Measurements from ENCODE around the gene GPC6. TPM values are rescaled to one million over a fixed set of nuclear protein-coding genes. Genes with fewer than 3 reads are reported as not detected.
A peak's percentile ranks its signal among the peaks of the same experiment; 100 is the strongest.

The GPC6 gene
- polyA plus RNA-seq, 1 of the 3 experiments (the other 2 are of a cell fraction), result 6.7 TPM

GRCh38 chr13:94232956-94233355 is 1006.3 kb downstream of the GPC6 start:
- ChIA-PET POLR2A (no interaction called here), CTCF (no interaction called here)
- no peak for DNase-seq
- Histone ChIP-seq H3K27ac (ENCODE audit: low read depth in 2 of 2, low read length in 1 of 2) (peak overlapping the region in 1 of 2 experiments; percentile 84; a peak in 2 of 4 replicates), H3K9me3 (no peaks in the 10 kb centered on the region), H3K4me2 (peak overlapping the region; percentile 18; the same call in 1 of the 2 replicates), H3K36me3 (replicated peaks in 1 of 2; ENCODE audit: control insufficient read depth in 1 of 2, insufficient read depth in 2 of 2, low read length in 1 of 2) (no peaks in the 10 kb centered on the region), H4K20me1 (ENCODE audit: insufficient read depth) (no peaks in the 10 kb centered on the region), H3K4me3 (ENCODE audit: low read depth in 2 of 2, low read length in 1 of 2) (no peak overlapping the region), H3K9me2 (no peaks in the 10 kb centered on the region), H3K27me3 (ENCODE audit: insufficient read depth) (no peaks in the 10 kb centered on the region), H3F3A (replicated peaks; ENCODE audit: insufficient read depth) (peaks cover 3% of the 10 kb centered on the region), H2AFZ (ENCODE audit: low read depth) (peak overlapping the region; percentile 70), H3K79me2 (ENCODE audit: insufficient read depth) (no peaks in the 10 kb centered on the region), H3K9ac (no peak overlapping the region; the same call in 1 of the 2 replicates), H3K4me1 (ENCODE audit: control insufficient read depth in 1 of 2, insufficient read depth in 2 of 2, low read depth in 1 of 2, low read length in 1 of 2) (peaks cover 0 to 15% of the 10 kb centered on the region in 2 experiments; a peak in 2 of 4 replicates)
- WGBS (ENCODE audit: low lambda C conversion rate), result 96% methylated on average over 2 of the region's 2 CpGs
- no peak for TF ChIP-seq SMC3 (IDR thresholded peaks at IDR 0.05; ENCODE audit: low read depth, low read length)
- no peak for TF ChIP-seq TAF1 (IDR thresholded peaks at IDR 0.05; ENCODE audit: borderline replicate concordance, low read depth, low read length)
- no peak for TF ChIP-seq RAD21 (IDR thresholded peaks at IDR 0.05; ENCODE audit: low read length)
- TF ChIP-seq MAX (IDR thresholded peaks at IDR 0.05; ENCODE audit: low read depth), result no peak
- no peak for TF ChIP-seq FOXM1 (IDR thresholded peaks at IDR 0.05; ENCODE audit: low read depth)
- TF ChIP-seq, protein P1, sequence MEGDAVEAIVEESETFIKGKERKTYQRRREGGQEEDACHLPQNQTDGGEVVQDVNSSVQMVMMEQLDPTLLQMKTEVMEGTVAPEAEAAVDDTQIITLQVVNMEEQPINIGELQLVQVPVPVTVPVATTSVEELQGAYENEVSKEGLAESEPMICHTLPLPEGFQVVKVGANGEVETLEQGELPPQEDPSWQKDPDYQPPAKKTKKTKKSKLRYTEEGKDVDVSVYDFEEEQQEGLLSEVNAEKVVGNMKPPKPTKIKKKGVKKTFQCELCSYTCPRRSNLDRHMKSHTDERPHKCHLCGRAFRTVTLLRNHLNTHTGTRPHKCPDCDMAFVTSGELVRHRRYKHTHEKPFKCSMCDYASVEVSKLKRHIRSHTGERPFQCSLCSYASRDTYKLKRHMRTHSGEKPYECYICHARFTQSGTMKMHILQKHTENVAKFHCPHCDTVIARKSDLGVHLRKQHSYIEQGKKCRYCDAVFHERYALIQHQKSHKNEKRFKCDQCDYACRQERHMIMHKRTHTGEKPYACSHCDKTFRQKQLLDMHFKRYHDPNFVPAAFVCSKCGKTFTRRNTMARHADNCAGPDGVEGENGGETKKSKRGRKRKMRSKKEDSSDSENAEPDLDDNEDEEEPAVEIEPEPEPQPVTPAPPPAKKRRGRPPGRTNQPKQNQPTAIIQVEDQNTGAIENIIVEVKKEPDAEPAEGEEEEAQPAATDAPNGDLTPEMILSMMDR (IDR thresholded peaks at IDR 0.05), result no peak
- TF ChIP-seq ELF1 (IDR thresholded peaks at IDR 0.05), result no peak
- no peak for TF ChIP-seq FOSL2 (IDR thresholded peaks at IDR 0.05; ENCODE audit: borderline replicate concordance, low read depth)
- no peak for TF ChIP-seq JUND (IDR thresholded peaks at IDR 0.05)
- no peak for TF ChIP-seq EZH2phosphoT487 (IDR thresholded peaks at IDR 0.05; ENCODE audit: borderline replicate concordance, low read depth)

GRCh38 chr13:94233401-94233800 is 1006.8 kb downstream of the GPC6 start:
- Histone ChIP-seq H3K9me2 (no peaks in the 10 kb centered on the region), H3K27me3 (ENCODE audit: insufficient read depth) (no peaks in the 10 kb centered on the region), H3K4me1 (ENCODE audit: control insufficient read depth in 1 of 2, insufficient read depth in 2 of 2, low read depth in 1 of 2, low read length in 1 of 2) (peaks cover 0 to 15% of the 10 kb centered on the region in 2 experiments; a peak in 2 of 4 replicates), H3K4me2 (peak overlapping the region; percentile 18; the same call in 1 of the 2 replicates), H3K9ac (peak overlapping the region; percentile 25; the same call in 1 of the 2 replicates), H3K4me3 (ENCODE audit: low read depth in 2 of 2, low read length in 1 of 2) (no peak overlapping the region), H3K79me2 (ENCODE audit: insufficient read depth) (no peaks in the 10 kb centered on the region), H2AFZ (ENCODE audit: low read depth) (peak overlapping the region; percentile 70), H3K27ac (ENCODE audit: low read depth in 2 of 2, low read length in 1 of 2) (peak overlapping the region in 1 of 2 experiments; percentile 84; a peak in 2 of 4 replicates), H4K20me1 (ENCODE audit: insufficient read depth) (no peaks in the 10 kb centered on the region), H3F3A (replicated peaks; ENCODE audit: insufficient read depth) (peaks cover 3% of the 10 kb centered on the region), H3K9me3 (no peaks in the 10 kb centered on the region), H3K36me3 (replicated peaks in 1 of 2; ENCODE audit: control insufficient read depth in 1 of 2, insufficient read depth in 2 of 2, low read length in 1 of 2) (no peaks in the 10 kb centered on the region)
- no peak for DNase-seq
- 7% methylated on average over 5 of the region's 5 CpGs for WGBS (ENCODE audit: low lambda C conversion rate)
- POLR2A ChIA-PET, result no interaction called here
- CTCF ChIA-PET, result no interaction called here
- TF ChIP-seq MEF2A (IDR thresholded peaks at IDR 0.05; ENCODE audit: borderline replicate concordance, low read depth) (no peak), TEAD4 (IDR thresholded peaks at IDR 0.05; ENCODE audit: borderline replicate concordance, insufficient read depth) (no peak), RFX5 (IDR thresholded peaks at IDR 0.05; ENCODE audit: low read length) (no peak), USF2 (IDR thresholded peaks at IDR 0.05; ENCODE audit: borderline replicate concordance, low read depth, low read length) (no peak), FOXM1 (IDR thresholded peaks at IDR 0.05; ENCODE audit: low read depth) (no peak), SMC3 (IDR thresholded peaks at IDR 0.05; ENCODE audit: low read depth, low read length) (no peak), USF1 (IDR thresholded peaks at IDR 0.05; ENCODE audit: borderline replicate concordance, low read depth) (peak; percentile 44; the same call in 1 of the 2 replicates), EZH2phosphoT487 (IDR thresholded peaks at IDR 0.05; ENCODE audit: borderline replicate concordance, low read depth) (no peak), PBX3 (IDR thresholded peaks at IDR 0.05) (peak; percentile 80), JUND (IDR thresholded peaks at IDR 0.05) (peak; percentile 80), RAD21 (IDR thresholded peaks at IDR 0.05; ENCODE audit: low read length) (no peak), YY1 (IDR thresholded peaks at IDR 0.05; ENCODE audit: low read depth) (no peak), CHD2 (IDR thresholded peaks at IDR 0.05; ENCODE audit: low read length, partially characterized antibody) (no peak), FOSL2 (IDR thresholded peaks at IDR 0.05; ENCODE audit: borderline replicate concordance, low read depth) (peak; percentile 92), FOXJ3 (CRISPR knock-in tag; IDR thresholded peaks at IDR 0.05) (no peak), NRF1 (IDR thresholded peaks at IDR 0.05; ENCODE audit: low read depth, low read length) (no peak), TAF1 (IDR thresholded peaks at IDR 0.05; ENCODE audit: borderline replicate concordance, low read depth, low read length) (no peak)
- TF ChIP-seq, protein P2, sequence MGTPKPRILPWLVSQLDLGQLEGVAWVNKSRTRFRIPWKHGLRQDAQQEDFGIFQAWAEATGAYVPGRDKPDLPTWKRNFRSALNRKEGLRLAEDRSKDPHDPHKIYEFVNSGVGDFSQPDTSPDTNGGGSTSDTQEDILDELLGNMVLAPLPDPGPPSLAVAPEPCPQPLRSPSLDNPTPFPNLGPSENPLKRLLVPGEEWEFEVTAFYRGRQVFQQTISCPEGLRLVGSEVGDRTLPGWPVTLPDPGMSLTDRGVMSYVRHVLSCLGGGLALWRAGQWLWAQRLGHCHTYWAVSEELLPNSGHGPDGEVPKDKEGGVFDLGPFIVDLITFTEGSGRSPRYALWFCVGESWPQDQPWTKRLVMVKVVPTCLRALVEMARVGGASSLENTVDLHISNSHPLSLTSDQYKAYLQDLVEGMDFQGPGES (IDR thresholded peaks at IDR 0.05; ENCODE audit: low read depth, low read length), result no peak
